SK-N-SH treated with all-trans-retinoic acid at 6 μM for 48 hours (cell line): ENCODE measurements around the gene INPP4B.

Experiments used
- ATAC-seq: fragments of 200-7000 bp; cut with Tn5 transposase; 3 replicates; pipeline ENCODE4 v1.9.1; 2020; ENCODE audit warnings: mild to moderate bottlenecking, moderate library complexity
- ARNTL ChIP-seq: fragments of 450-650 bp; formaldehyde crosslinking; IDR thresholded peaks from 2 replicates; pipeline ENCODE4 v1.5.0; 2020; ENCODE audit warnings: low read depth, mild to moderate bottlenecking, moderate library complexity, borderline replicate concordance
- BACH2 ChIP-seq: fragments of 250-450 bp; sonication (Bioruptor Pico); IDR thresholded peaks from 2 replicates; pipeline ENCODE4 v1.9.0; 2021; ENCODE audit warnings: mild to moderate bottlenecking, borderline replicate concordance
- CREB5 ChIP-seq: fragments of 250-450 bp; sonication (Bioruptor Pico); IDR thresholded peaks from 2 replicates; pipeline ENCODE4 v1.5.1; 2020; ENCODE audit warnings: low read depth, mild to moderate bottlenecking, moderate library complexity
- CSDC2 ChIP-seq: fragments of 250-450 bp; sonication (Bioruptor Pico); IDR thresholded peaks from 2 replicates; pipeline ENCODE4 v1.5.0; 2020; ENCODE audit warnings: mild to moderate bottlenecking, moderate library complexity
- ESRRG ChIP-seq: fragments of 250-450 bp; sonication (Bioruptor Pico); IDR thresholded peaks from 2 replicates; pipeline ENCODE4 v1.6.1; 2021; ENCODE audit warnings: mild to moderate bottlenecking
- GLIS3 ChIP-seq: fragments of 250-450 bp; sonication (Bioruptor Pico); IDR thresholded peaks from 2 replicates; pipeline ENCODE4 v1.5.0; 2020; ENCODE audit warnings: mild to moderate bottlenecking, moderate library complexity
- ISL1 ChIP-seq: fragments of 250-450 bp; sonication (Bioruptor Pico); IDR thresholded peaks from 2 replicates; pipeline ENCODE4 v2.1.2; 2022; ENCODE audit warnings: mild to moderate bottlenecking, moderate library complexity
- PPARA ChIP-seq: fragments of 250-450 bp; sonication (Bioruptor Pico); IDR thresholded peaks from 2 replicates; pipeline ENCODE4 v1.5.0; 2020; ENCODE audit warnings: mild to moderate bottlenecking, borderline replicate concordance
- SNAI2 ChIP-seq: fragments of 250-450 bp; sonication (Bioruptor Pico); IDR thresholded peaks from 2 replicates; pipeline ENCODE4 v1.5.0; 2020; ENCODE audit warnings: mild to moderate bottlenecking, moderate library complexity
- TCF4 ChIP-seq: fragments of 250-450 bp; sonication (Bioruptor Pico); IDR thresholded peaks from 2 replicates; pipeline ENCODE4 v1.8.0; 2021; ENCODE audit warnings: mild to moderate bottlenecking, moderate library complexity, borderline replicate concordance
- TOX ChIP-seq: fragments of 250-450 bp; sonication (Bioruptor Pico); IDR thresholded peaks from 2 replicates; pipeline ENCODE4 v1.8.0; 2021; ENCODE audit warnings: mild to moderate bottlenecking, moderate library complexity, borderline replicate concordance
- ZC3H10 ChIP-seq: fragments of 250-450 bp; sonication (Bioruptor Pico); IDR thresholded peaks from 2 replicates; pipeline ENCODE4 v1.5.1; 2021; ENCODE audit warnings: mild to moderate bottlenecking, moderate library complexity
- ZFP30 ChIP-seq: fragments of 450-650 bp; formaldehyde crosslinking; IDR thresholded peaks from 2 replicates; pipeline ENCODE4 v1.5.0; 2022; ENCODE audit warnings: mild to moderate bottlenecking, moderate library complexity
- ZNF565 ChIP-seq: fragments of 450-650 bp; formaldehyde crosslinking; conservative IDR thresholded peaks from 2 replicates; pipeline ENCODE4 v1.5.0; 2020; ENCODE audit warnings: low read depth, mild to moderate bottlenecking, moderate library complexity
- ZNF70 ChIP-seq: fragments of 450-650 bp; formaldehyde crosslinking; IDR thresholded peaks from 2 replicates; pipeline ENCODE4 v1.5.0; 2020; ENCODE audit warnings: mild to moderate bottlenecking, moderate library complexity
- ZNF8 ChIP-seq: fragments of 450-650 bp; formaldehyde crosslinking; IDR thresholded peaks from 2 replicates; pipeline ENCODE4 v1.5.0; 2020; ENCODE audit warnings: mild to moderate bottlenecking, moderate library complexity
- TF ChIP-seq, protein P1 (sequence below): fragments of 250-450 bp; sonication (Bioruptor Pico); IDR thresholded peaks from 2 replicates; pipeline ENCODE4 v1.5.1; 2021; ENCODE audit warnings: mild to moderate bottlenecking, moderate library complexity
- TF ChIP-seq, protein P2 (sequence below): fragments of 250-450 bp; sonication (Bioruptor Pico); IDR thresholded peaks from 2 replicates; pipeline ENCODE4 v1.8.0; 2021; ENCODE audit warnings: low read depth, mild to moderate bottlenecking, moderate library complexity, borderline replicate concordance
- TF ChIP-seq, protein P3 (sequence below): fragments of 250-450 bp; sonication (Bioruptor Pico); IDR thresholded peaks from 2 replicates; pipeline ENCODE4 v1.5.0; 2020; ENCODE audit warnings: mild to moderate bottlenecking, moderate library complexity

Gene INPP4B

DNA sequence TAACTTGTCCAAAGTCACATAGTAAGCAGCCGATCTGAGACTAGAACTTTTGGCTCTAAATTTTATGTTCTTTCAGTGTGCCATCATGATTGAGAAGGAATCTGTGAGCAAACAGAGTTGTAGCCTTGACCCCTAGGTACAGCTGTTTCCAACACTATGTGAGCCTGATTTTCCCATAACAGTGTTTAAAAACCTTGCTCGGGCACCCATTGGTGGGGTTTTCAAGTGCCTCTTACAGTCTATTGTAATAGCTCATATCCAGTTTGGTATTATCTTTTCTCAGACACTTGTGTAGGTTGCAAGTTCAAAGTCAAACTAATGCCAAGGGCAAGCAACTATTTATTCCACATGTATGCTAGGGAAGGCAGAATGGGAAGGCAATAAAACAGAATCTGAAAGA is 467.9 kb downstream of the INPP4B start:
- TF ChIP-seq, protein P1, sequence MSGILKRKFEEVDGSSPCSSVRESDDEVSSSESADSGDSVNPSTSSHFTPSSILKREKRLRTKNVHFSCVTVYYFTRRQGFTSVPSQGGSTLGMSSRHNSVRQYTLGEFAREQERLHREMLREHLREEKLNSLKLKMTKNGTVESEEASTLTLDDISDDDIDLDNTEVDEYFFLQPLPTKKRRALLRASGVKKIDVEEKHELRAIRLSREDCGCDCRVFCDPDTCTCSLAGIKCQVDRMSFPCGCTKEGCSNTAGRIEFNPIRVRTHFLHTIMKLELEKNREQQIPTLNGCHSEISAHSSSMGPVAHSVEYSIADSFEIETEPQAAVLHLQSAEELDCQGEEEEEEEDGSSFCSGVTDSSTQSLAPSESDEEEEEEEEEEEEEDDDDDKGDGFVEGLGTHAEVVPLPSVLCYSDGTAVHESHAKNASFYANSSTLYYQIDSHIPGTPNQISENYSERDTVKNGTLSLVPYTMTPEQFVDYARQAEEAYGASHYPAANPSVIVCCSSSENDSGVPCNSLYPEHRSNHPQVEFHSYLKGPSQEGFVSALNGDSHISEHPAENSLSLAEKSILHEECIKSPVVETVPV = no peak
- TF ChIP-seq ZNF8 (CRISPR knock-in tag) = no peak
- TF ChIP-seq ARNTL (CRISPR knock-in tag) = no peak
- TF ChIP-seq CSDC2 (CRISPR knock-in tag) = no peak
- TF ChIP-seq TOX (CRISPR knock-in tag) = no peak
- TF ChIP-seq, protein P2, sequence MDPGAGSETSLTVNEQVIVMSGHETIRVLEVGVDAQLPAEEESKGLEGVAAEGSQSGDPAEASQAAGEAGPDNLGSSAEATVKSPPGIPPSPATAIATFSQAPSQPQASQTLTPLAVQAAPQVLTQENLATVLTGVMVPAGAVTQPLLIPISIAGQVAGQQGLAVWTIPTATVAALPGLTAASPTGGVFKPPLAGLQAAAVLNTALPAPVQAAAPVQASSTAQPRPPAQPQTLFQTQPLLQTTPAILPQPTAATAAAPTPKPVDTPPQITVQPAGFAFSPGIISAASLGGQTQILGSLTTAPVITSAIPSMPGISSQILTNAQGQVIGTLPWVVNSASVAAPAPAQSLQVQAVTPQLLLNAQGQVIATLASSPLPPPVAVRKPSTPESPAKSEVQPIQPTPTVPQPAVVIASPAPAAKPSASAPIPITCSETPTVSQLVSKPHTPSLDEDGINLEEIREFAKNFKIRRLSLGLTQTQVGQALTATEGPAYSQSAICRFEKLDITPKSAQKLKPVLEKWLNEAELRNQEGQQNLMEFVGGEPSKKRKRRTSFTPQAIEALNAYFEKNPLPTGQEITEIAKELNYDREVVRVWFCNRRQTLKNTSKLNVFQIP = no peak
- no peak for TF ChIP-seq ESRRG
- ATAC-seq = no peak

DNA sequence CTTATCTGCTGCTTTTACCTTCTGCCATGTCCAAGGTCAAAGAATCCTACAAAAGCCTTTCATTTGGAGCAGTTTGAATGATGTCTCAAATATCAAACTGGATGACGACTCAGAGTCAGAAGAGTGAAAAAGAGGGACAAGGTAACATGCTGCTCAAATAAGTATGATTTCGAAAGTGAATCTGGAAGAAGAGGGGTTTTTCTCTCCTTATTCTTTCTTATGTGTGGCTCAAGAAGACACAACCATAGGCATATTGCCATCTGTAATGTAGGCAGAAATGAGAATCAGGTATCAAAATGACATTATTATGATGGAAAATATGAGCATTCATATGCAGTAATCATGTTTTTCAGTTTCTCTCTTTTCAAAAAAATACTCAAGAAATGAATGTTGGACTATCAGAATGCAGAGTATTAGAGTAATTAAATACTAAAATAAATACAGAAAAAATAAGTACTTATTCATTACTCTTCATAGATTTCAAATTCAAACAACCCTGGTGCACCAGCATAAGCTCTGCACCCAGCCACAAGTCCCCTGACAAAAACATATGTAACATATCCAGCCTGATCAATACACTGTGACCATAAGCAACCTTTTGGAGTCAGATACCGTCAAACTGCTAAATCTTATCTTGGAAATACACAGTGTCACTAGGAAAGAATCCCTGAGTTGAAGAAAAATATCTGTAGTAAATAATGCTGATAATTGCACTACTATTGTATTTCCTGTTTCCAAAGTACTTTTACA is 468.6 kb downstream of the INPP4B start:
- ATAC-seq = no peak
- TF ChIP-seq SNAI2 (CRISPR knock-in tag) (no peak), CSDC2 (CRISPR knock-in tag) (no peak), TOX (CRISPR knock-in tag) (no peak), ZC3H10 (no peak), ZNF565 (CRISPR knock-in tag) (no peak), GLIS3 (CRISPR knock-in tag) (no peak), ZFP30 (CRISPR knock-in tag) (no peak)
- TF ChIP-seq, protein P1 = no peak

DNA sequence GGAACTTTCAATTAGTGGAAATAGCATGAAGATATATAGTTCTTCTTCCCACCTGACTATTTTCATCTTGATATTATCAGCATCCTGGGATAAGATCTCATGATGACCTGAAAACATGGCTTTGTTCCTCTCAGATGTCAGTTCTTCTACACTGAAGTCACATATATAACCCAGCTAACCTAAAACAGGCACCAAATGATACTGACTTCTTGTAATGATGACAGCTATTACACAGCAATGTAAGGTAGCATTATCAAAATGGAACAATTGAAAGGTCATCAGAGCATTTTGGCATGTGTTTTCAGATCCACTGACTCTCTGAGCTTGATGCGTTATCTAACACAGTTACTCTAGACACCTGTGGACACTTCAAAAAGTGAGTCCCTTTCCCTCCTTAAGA is 469.9 kb downstream of the INPP4B start:
- TF ChIP-seq ISL1 (CRISPR knock-in tag) (no peak), ZNF70 (CRISPR knock-in tag) (no peak), ESRRG (no peak), ARNTL (CRISPR knock-in tag) (no peak), BACH2 (no peak), PPARA (no peak), TOX (CRISPR knock-in tag) (no peak), SNAI2 (CRISPR knock-in tag) (no peak), ZC3H10 (no peak), CREB5 (no peak), GLIS3 (CRISPR knock-in tag) (no peak), CSDC2 (CRISPR knock-in tag) (no peak), TCF4 (CRISPR knock-in tag) (no peak)
- TF ChIP-seq, protein P2 = no peak
- TF ChIP-seq, protein P3, sequence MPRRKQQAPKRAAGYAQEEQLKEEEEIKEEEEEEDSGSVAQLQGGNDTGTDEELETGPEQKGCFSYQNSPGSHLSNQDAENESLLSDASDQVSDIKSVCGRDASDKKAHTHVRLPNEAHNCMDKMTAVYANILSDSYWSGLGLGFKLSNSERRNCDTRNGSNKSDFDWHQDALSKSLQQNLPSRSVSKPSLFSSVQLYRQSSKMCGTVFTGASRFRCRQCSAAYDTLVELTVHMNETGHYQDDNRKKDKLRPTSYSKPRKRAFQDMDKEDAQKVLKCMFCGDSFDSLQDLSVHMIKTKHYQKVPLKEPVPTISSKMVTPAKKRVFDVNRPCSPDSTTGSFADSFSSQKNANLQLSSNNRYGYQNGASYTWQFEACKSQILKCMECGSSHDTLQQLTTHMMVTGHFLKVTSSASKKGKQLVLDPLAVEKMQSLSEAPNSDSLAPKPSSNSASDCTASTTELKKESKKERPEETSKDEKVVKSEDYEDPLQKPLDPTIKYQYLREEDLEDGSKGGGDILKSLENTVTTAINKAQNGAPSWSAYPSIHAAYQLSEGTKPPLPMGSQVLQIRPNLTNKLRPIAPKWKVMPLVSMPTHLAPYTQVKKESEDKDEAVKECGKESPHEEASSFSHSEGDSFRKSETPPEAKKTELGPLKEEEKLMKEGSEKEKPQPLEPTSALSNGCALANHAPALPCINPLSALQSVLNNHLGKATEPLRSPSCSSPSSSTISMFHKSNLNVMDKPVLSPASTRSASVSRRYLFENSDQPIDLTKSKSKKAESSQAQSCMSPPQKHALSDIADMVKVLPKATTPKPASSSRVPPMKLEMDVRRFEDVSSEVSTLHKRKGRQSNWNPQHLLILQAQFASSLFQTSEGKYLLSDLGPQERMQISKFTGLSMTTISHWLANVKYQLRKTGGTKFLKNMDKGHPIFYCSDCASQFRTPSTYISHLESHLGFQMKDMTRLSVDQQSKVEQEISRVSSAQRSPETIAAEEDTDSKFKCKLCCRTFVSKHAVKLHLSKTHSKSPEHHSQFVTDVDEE = no peak
- ATAC-seq = no peak
